ENCODE data around the gene ARL15. TPM values are rescaled to one million over a fixed set of nuclear protein-coding genes. Genes with fewer than 3 reads are reported as not detected.

Gene ARL15
- total and polyA plus RNA-seq, 9 donors: 14.9 to 34.0 (median 19.2) TPM

- H3K27me3 ChIP-seq: no peaks in the 10 kb centered on the region
- no peak overlapping the region for H3K4me3 ChIP-seq
- 80 to 84% (median 80%) methylated on average over 2 of the region's 2 CpGs for WGBS, 3 donors
- H3K27ac ChIP-seq: no peak overlapping the region
- H3K4me1 ChIP-seq (ENCODE audit: insufficient read depth): no peaks in the 10 kb centered on the region
- no peak for DNase-seq
- TF ChIP-seq CTCF (IDR thresholded peaks at IDR 0.05): no peak
- TF ChIP-seq EP300 (IDR thresholded peaks at IDR 0.05): no peak
- TF ChIP-seq POLR2A (IDR thresholded peaks at IDR 0.05): no peak
- intact Hi-C loops (cut with DNase I): no loop called here
- no peaks in the 10 kb centered on the region for H3K9me3 ChIP-seq
- H3K36me3 ChIP-seq: no peaks in the 10 kb centered on the region
Measured at GRCh38 chr5:54284586-54284985, 25.8 kb downstream of the ARL15 start.

DNA sequence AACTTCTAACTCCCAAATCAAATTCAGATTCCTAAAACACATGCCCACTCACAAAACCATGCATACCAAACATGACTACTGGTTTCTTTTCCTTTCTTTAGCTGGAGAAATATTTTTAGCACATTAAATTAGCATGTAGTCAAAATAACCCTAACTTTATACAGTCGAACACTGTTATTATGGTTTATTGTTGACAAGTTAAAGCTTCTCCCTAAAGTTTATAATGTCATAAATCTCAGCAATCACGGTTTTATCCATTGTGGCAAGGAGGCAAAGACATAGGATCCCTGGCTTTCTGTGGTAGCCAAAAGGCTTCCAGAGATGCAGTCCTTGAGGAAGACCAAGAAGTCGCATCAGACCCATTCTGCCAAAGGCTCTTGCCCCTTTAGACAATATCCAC lies 27.5 kb downstream of the ARL15 start:
- H3K4me1 ChIP-seq (ENCODE audit: insufficient read depth): no peaks in the 10 kb centered on the region
- WGBS, 3 donors: 63 to 71% (median 63%) methylated on average over 3 of the region's 3 CpGs
- H3K36me3 ChIP-seq: no peaks in the 10 kb centered on the region
- no peak overlapping the region for H3K27ac ChIP-seq
- intact Hi-C loops (cut with DNase I): no loop called here
- no peaks in the 10 kb centered on the region for H3K27me3 ChIP-seq
- DNase-seq: no peak
- H3K9me3 ChIP-seq: no peaks in the 10 kb centered on the region
- TF ChIP-seq CTCF (IDR thresholded peaks at IDR 0.05): no peak
- TF ChIP-seq POLR2A (IDR thresholded peaks at IDR 0.05): no peak
- no peak for TF ChIP-seq EP300 (IDR thresholded peaks at IDR 0.05)
- no peak overlapping the region for H3K4me3 ChIP-seq

GRCh38 chr5:54281960-54282692 lies 28.2 kb downstream of the ARL15 start:
- H3K27me3 ChIP-seq: no peaks in the 10 kb centered on the region
- WGBS, 3 donors: 82 to 93% (median 85%) methylated on average over 3 of the region's 3 CpGs
- TF ChIP-seq CTCF (IDR thresholded peaks at IDR 0.05) (no peak), EP300 (IDR thresholded peaks at IDR 0.05) (no peak), POLR2A (IDR thresholded peaks at IDR 0.05) (no peak)
- DNase-seq: no peak
- H3K4me3 ChIP-seq: no peak overlapping the region
- no peak overlapping the region for H3K27ac ChIP-seq
- H3K36me3 ChIP-seq: no peaks in the 10 kb centered on the region
- H3K9me3 ChIP-seq: no peaks in the 10 kb centered on the region
- intact Hi-C loops (cut with DNase I): no loop called here
- H3K4me1 ChIP-seq (ENCODE audit: insufficient read depth): no peaks in the 10 kb centered on the region

DNA sequence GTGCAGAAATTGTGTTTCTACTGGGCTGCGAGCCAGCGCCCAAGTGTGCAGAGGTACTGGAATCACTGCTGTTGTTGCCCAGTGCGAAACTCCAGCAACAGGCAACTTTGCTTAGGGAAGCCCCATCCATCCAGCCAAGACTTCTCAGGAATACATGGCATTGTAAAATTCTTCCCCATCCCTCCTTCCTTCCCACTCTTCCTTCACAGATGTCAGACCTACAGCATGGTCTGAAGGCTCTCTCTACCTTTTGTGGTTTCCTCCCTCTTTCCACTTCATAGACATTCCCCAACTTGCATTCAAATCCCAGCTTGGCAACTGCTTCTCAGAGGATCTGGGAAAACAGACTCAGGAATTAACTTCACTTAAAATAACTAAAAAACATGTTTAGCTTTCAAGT lies 30.4 kb downstream of the ARL15 start:
- intact Hi-C loops (cut with DNase I): no loop called here
- no peaks in the 10 kb centered on the region for H3K4me1 ChIP-seq (ENCODE audit: insufficient read depth)
- H3K27me3 ChIP-seq: no peaks in the 10 kb centered on the region
- H3K4me3 ChIP-seq: no peak overlapping the region
- TF ChIP-seq EP300 (IDR thresholded peaks at IDR 0.05) (no peak), POLR2A (IDR thresholded peaks at IDR 0.05) (no peak), CTCF (IDR thresholded peaks at IDR 0.05) (no peak)
- WGBS, 3 donors: 67 to 93% (median 87%) methylated on average over 3 of the region's 3 CpGs
- no peaks in the 10 kb centered on the region for H3K9me3 ChIP-seq
- no peaks in the 10 kb centered on the region for H3K36me3 ChIP-seq
- DNase-seq: no peak
- H3K27ac ChIP-seq: no peak overlapping the region
